AG10803 (cell line): ENCODE data around the gene DOCK8.

Source experiments
- DNase-seq: peaks from one replicate; pipeline ENCODE4 v3.0.0; 2010; ENCODE audit warnings: low read depth
- H3K4me3 ChIP-seq: 2 replicates; pipeline ENCODE4 v1.5.1; 2011; ENCODE audit warnings: mild to moderate bottlenecking, low read length, control low read depth
- CTCF ChIP-seq: conservative IDR thresholded peaks from 2 replicates; pipeline ENCODE4 v1.5.1; 2011; ENCODE audit warnings: mild to moderate bottlenecking, low read length, control low read depth, inconsistent platforms

The DOCK8 gene

GRCh38 chr9:472479-473075 lies 257.9 kb downstream of the DOCK8 start:
- H3K4me3 ChIP-seq, result no peak overlapping the region
- no peak for DNase-seq
- TF ChIP-seq CTCF, result no peak

- no peak overlapping the region for H3K4me3 ChIP-seq
- no peak for TF ChIP-seq CTCF
- no peak for DNase-seq
Measured at GRCh38 chr9:477193-477592, 262.5 kb downstream of the DOCK8 start.

DNA sequence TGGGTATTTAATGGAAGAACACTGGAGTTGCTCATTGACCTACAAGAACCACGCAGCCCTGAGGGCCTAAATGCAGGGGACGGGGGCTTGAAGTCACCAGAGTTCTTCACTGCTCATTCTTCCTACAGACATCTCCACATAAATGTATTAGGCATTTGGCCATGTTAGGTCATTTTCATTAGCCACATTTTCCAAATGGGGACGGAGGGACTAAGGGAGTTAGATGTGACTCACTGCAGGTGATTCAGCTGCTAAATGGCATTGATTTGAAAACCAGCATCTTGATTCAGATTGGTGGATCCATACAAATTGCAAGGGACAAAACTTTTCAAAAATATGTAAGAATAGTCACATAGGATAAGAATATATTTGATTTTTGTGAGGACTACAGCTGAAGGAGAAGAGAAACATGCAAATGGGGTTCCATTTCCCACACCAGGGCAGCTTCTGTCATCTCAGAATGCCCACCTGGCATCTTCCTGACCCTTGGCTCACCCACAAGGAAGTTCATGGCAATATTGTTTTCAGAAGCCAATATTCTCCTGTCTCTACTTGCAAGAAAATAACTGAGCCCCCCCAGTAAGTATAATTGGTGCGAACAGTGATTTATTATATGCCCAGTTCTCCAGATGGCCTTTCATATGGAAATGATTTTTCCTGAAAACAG lies 264.8 kb downstream of the DOCK8 start:
- no peak for DNase-seq
- H3K4me3 ChIP-seq, result no peak overlapping the region
- no peak for TF ChIP-seq CTCF

DNA sequence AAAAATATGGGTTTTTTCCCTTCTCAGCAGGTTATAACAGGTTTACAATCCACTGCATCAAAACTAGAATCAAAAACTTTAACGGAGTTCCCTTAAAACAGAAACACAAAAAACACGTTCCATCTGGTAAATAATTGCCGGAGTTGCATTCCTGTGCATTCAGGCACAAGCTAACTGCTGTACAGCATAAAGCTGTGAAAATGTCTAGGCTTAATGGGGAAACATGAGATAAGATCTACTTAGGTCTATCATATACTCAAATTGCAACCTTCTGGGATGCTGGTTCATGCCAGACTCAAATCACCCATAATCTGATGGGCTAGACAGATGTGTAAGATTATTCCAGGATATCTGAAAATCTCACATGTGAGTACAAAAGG lies 265.3 kb downstream of the DOCK8 start:
- DNase-seq, result no peak
- TF ChIP-seq CTCF, result no peak
- H3K4me3 ChIP-seq, result no peak overlapping the region

DNA sequence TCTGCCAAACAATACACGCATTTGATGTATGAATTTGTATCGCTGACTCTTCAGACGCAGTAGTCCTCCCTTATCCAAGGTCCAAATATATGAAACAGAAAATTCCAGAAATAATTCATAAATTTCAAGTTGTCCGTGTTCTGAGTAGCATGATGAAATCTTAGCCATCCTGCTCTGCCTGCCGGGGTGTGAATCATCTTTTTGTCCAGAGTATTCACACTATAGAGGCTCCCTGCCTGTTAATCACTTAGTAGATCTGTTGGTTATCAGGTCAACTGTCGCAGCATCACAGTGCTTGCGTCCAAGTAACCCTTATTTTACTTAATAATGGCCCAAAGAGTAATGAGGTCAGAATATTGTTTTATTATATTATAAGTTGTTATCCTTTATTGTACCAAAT lies 268.1 kb downstream of the DOCK8 start:
- H3K4me3 ChIP-seq, result no peak overlapping the region
- no peak for TF ChIP-seq CTCF
- no peak for DNase-seq

DNA sequence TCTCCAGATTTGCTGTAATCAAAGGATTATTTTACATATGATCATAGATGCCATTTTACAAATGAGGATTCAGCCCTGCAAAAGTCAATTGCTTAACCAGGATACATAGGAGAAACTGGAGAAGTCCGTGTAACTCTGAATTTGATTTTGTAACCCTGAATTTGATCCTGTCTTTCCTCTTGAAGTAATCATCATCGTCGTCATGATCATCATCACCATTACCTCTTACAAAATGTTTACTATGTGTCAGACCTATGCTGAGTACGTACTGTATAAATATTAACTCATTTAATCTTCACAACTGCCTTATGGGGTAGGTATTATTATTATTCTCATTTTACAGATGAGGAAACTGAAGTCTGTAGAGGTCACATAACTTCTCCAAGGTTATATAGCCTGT lies 271.5 kb downstream of the DOCK8 start:
- H3K4me3 ChIP-seq, result no peak overlapping the region
- DNase-seq, result no peak
- TF ChIP-seq CTCF, result no peak

DNA sequence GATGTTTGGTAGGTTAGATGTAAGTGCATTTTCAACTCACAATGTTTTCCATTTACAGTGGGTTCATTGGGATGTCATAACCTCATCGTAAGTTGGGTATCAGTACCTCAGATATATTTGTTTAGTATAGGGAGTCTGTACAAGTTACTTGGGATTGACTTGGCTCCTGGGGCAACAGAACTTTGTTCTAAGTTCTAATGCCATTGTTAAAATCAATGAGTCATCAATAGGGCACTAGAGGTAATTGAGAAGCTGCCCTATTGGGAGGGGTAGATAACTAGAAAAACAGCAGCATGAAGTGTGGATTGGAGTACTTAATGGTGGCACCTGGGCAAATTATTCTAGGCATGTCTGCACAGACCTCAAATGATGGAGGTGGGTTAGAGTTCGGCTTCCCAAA lies 272.8 kb downstream of the DOCK8 start:
- no peak for DNase-seq
- no peak overlapping the region for H3K4me3 ChIP-seq
- TF ChIP-seq CTCF, result no peak
